GM12864 (cell line): Measurements from ENCODE around the gene KLK13.

Experiments
- DNase-seq: peaks from one replicate; pipeline ENCODE4 v3.0.0-alpha.2; 2011; ENCODE audit warnings: low read depth
- H3K4me3 ChIP-seq: 2 replicates; pipeline ENCODE4 v1.5.1; 2011; ENCODE audit warnings: mild to moderate bottlenecking, low read depth, low read length, control low read depth
- TF ChIP-seq, protein P1 (sequence below): IDR thresholded peaks from 2 replicates; pipeline ENCODE4 v1.5.1; 2011; ENCODE audit warnings: low read depth, mild to moderate bottlenecking, moderate library complexity, low read length, control low read depth, inconsistent platforms; ENCODE audit errors: missing control alignments

Gene KLK13

DNA sequence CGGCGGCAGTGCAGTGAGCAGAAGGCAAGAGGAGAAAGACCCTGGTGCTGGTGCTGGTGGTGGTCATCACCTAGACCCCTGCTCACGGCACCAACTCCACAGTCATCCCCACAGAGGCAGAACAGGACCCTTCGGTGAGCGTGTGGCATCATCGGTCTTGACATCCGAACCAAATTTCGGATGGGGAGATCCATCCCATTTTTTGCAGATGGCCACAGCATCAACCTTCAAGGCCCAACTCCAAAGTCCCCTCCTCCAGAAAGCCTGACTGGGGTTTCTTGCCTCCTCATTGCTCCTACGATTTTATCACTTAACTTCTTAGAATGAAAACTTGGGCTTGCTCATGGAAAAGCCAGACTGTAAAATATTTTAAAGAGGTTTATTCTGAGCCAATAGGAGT, 21.4 kb downstream of the KLK13 start:
- H3K4me3 ChIP-seq: no peak overlapping the region
- no peak for DNase-seq
- TF ChIP-seq, protein P1, sequence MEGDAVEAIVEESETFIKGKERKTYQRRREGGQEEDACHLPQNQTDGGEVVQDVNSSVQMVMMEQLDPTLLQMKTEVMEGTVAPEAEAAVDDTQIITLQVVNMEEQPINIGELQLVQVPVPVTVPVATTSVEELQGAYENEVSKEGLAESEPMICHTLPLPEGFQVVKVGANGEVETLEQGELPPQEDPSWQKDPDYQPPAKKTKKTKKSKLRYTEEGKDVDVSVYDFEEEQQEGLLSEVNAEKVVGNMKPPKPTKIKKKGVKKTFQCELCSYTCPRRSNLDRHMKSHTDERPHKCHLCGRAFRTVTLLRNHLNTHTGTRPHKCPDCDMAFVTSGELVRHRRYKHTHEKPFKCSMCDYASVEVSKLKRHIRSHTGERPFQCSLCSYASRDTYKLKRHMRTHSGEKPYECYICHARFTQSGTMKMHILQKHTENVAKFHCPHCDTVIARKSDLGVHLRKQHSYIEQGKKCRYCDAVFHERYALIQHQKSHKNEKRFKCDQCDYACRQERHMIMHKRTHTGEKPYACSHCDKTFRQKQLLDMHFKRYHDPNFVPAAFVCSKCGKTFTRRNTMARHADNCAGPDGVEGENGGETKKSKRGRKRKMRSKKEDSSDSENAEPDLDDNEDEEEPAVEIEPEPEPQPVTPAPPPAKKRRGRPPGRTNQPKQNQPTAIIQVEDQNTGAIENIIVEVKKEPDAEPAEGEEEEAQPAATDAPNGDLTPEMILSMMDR: no peak

DNA sequence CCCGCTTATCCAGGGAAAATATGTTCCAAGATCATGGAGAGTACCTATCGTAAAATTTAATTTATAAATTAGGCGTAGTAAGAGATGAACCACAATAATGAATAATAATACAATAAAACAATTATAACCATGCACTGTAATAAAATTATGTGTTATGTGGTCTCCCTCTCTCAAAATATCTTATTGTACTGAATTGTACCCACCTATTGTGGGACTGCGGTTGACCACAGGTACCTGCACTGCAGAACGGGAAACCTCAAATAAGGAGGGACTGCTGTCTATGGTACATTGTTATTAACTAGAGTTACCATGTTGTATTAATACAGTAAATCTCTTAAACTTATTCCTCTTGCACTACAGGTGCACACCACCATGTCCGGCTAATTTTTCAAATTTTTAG, 24.7 kb downstream of the KLK13 start:
- TF ChIP-seq, protein P1: no peak
- DNase-seq: no peak
- no peak overlapping the region for H3K4me3 ChIP-seq

DNA sequence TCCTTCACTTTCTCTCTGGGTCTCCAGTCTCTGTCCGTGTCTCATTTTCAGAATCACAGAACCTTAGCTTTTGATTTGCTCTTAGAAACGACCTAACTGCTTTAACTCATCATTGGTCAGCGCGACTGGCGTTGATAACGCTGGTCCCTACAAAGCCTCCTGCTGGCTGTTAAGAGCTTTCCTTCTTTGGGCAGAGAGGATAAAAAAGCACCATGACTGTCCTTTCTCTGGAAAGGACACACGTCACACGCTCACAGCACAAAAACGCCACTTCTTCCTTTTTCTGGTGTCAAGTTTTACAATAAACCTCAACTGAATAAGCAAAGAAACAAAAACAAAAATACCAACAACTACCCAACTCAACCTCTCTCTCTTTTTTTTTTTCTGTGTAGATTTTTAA, 28.4 kb downstream of the KLK13 start:
- TF ChIP-seq, protein P1: no peak
- no peak for DNase-seq
- no peak overlapping the region for H3K4me3 ChIP-seq

DNA sequence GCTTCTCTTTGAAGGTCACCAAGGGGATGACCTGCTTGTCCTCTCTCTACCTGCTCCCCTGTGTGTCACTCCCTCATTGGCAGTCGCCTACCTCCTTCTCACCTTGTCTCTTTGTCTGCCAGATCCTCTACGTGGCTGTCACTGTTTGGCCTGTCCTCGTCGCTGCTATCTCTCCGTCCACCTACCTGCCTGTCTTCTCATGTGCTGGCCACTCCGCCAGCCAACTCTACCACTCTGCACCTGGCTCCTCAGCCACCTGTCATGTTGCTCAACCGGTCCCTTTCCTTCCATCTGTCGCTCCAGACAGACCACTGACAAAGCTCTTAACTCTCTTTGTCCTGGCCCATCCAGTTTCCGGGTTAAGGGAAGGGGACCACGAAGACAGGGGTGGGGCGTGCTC, 30.2 kb downstream of the KLK13 start, which contains the start of gene KLK12:
TSS of gene KLK12 (minus strand) at position 299 of the 400 bp plus-strand sequence. CDS start 381 bp downstream, outside the sequence.
- no peak within 1 kb of the TSS for H3K4me3 ChIP-seq
- no peak for DNase-seq
- TF ChIP-seq, protein P1: no peak

DNA sequence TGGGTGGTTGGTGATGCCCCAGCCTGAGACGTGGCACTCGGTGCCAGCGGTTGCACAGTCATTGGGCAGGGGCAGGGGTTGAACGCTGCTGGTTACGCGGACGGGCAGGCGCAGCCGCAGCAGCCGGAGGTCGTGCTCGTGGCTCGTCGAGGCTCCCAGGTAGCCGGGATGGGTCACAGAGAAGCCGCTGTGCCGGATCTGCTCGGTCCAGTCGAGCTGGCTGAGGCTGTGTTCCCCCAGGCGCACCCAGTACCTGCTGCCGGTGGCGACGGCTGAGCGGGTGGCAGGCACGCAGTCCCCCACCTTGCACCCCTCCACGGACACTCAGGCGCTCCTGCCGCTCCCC, 33.0 kb downstream of the KLK13 start:
- no peak overlapping the region for H3K4me3 ChIP-seq
- DNase-seq: no peak
- TF ChIP-seq, protein P1: no peak

DNA sequence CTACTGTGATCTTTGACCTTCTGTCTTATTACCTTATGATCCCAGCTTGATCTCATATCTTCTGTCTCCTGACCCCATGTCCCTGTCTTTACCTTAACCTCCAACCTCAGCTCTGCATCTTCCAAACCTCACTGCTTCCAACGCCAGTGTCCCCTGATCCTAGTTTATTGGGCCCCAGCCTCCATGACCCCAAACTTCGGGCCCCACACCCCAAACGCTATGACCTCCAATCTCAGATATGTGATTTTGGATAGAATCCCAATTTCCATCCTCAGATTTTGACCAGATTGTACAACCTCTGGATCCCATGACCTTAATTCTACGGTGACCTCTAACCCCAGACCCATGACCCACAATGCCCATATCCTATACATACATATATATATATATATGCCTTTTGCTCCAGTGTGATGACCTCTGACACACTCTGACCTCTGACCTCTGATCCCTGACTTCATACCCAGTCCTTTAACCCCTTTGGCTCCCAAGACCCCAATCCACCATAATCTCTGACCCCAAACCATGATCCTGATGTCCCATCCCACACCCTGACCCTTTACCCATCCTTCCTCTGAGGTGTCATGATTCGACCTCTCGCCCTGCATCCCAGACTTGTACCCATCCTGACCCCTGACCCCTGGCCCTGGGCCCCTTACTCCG, 33.5 kb downstream of the KLK13 start:
- no peak overlapping the region for H3K4me3 ChIP-seq
- DNase-seq: no peak
- TF ChIP-seq, protein P1: no peak

DNA sequence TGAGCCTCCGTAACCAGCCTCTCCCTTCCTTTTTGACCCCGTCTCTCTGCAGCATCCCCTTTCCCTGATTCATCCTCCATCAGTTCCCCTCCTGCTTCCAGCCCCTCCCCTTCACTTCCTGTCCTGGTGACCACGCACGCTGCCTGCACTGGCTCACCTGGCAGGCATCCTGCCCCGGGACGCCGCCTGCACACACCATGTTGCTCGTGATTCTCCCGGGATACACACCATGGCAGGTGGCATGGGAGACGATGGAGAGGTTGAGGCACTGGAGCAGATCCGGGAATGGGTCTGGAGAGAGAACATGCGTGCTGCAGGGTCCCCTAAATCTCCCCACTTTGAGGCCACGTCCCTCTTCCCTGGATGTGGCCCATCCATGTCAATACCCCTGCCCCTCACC, 34.3 kb downstream of the KLK13 start:
- TF ChIP-seq, protein P1: no peak
- DNase-seq: no peak
- H3K4me3 ChIP-seq: no peak overlapping the region
